MCF 10A (cell line): Measurements from ENCODE around the gene ACTR1A. TPM values are rescaled to one million over a fixed set of nuclear protein-coding genes. Genes with fewer than 3 reads are reported as not detected.

Experiments used
- BruUV-seq: library from RNA; stranded (reverse); fragments of 400-500 nt; replicated peaks from 2 replicates; lab custom pipeline; 2021; lab: Mats Ljungman, UMichigan
- CTCF ChIA-PET: fragments of 300-600 bp; sonication (Branson Sonifier 250); formaldehyde crosslinking; extraction: SDS; loops from one replicate; lab custom pipeline; 2021; ENCODE audit warnings: antibody characterized with exemption, inconsistent platforms; lab: Yijun Ruan, JAX
- POLR2A ChIA-PET: fragments of 300-600, 350-650 bp; sonication (Branson Sonifier 250); formaldehyde crosslinking; extraction: SDS; loops from one replicate; lab custom pipeline; 2020; ENCODE audit warnings: antibody characterized with exemption, inconsistent platforms; lab: Yijun Ruan, JAX
- DNase-seq: peaks from one replicate; pipeline ENCODE4 v3.0.0-alpha.2; 2018; ENCODE audit not compliant: unreplicated experiment
- H3K27ac Mint-ChIP-seq: one replicate; pipeline ENCODE4 v1.8.0; 2022; ENCODE audit warnings: mild to moderate bottlenecking, low read depth, mixed read lengths; ENCODE audit not compliant: unreplicated experiment
- H3K27me3 Mint-ChIP-seq: one replicate; pipeline ENCODE4 v1.8.0; 2022; ENCODE audit warnings: mixed read lengths; ENCODE audit not compliant: insufficient read depth, unreplicated experiment
- H3K36me3 Mint-ChIP-seq: one replicate; pipeline ENCODE4 v1.8.0; 2022; ENCODE audit warnings: mild to moderate bottlenecking, moderate library complexity, mixed read lengths; ENCODE audit not compliant: insufficient read depth, unreplicated experiment
- H3K4me1 Mint-ChIP-seq: one replicate; pipeline ENCODE4 v1.8.0; 2022; ENCODE audit warnings: mixed read lengths; ENCODE audit not compliant: insufficient read depth, unreplicated experiment
- H3K4me3 Mint-ChIP-seq: one replicate; pipeline ENCODE4 v1.8.0; 2022; ENCODE audit warnings: mild to moderate bottlenecking, moderate library complexity, mixed read lengths; ENCODE audit not compliant: unreplicated experiment
- H3K9me3 Mint-ChIP-seq: one replicate; pipeline ENCODE4 v1.8.0; 2022; ENCODE audit warnings: mixed read lengths; ENCODE audit not compliant: unreplicated experiment
- CTCF ChIP-seq: fragments of 200-600 bp; IDR thresholded peaks from one replicate; pipeline ENCODE4 v1.8.0; 2022; ENCODE audit warnings: antibody characterized with exemption, mild to moderate bottlenecking; ENCODE audit not compliant: unreplicated experiment
- intact Hi-C: fragments of 100-400 bp; cut with micrococcal nuclease; formaldehyde crosslinking; loops from 2 replicates; pipeline ENCODE4 v1.14.1; 2022
- total RNA-seq: library from RNA; stranded (reverse); gene quantifications from 2 replicates; pipeline ENCODE4 v1.2.3, GENCODE V29; 2022

ACTR1A gene
- total RNA-seq, 1 experiment from 2014 or later, result 60.1 TPM

GRCh38 chr10:102452672-102453340 is 49.7 kb downstream of the ACTR1A start:
- ChIA-PET CTCF (interaction anchor here (0.6 to 2.7 kb wide), 10 partner anchors 19 to 284 kb away, joined by 3 to 15 read pairs (median 4); no protein-coding TSS in a partner anchor), POLR2A (interaction anchor here (0.6 to 6.3 kb wide), 8 partner anchors 9 to 1422 kb away, joined by 3 to 85 read pairs (median 4); partner anchors contain the start of genes ACTR1A, ARL3, FBXL15 and PDZD7)
- no peak for TF ChIP-seq CTCF
- Mint-ChIP-seq H3K27me3 (no peaks in the 10 kb centered on the region), H3K36me3 (peaks cover 23% of the 10 kb centered on the region), H3K4me1 (peaks cover 14% of the 10 kb centered on the region), H3K9me3 (no peaks in the 10 kb centered on the region), H3K4me3 (peak overlapping the region; percentile 89), H3K27ac (peak overlapping the region; percentile 25)
- DNase-seq, result peak; percentile 70
- BruUV-seq, result no TSS peak
- intact Hi-C loops, result no loop called here

- intact Hi-C loops, result no loop called here
- CTCF ChIA-PET, result interaction anchor here (0.6 to 2.7 kb wide), 21 partner anchors 10 to 615 kb away, joined by 3 to 15 read pairs (median 4); partner anchors contain the start of gene ACTR1A
- H3K27ac Mint-ChIP-seq, result peak within 1 kb of the TSS; percentile 80
- H3K9me3 Mint-ChIP-seq, result no peaks in the 10 kb centered on the region
- POLR2A ChIA-PET, result interaction anchor here (0.5 to 6.3 kb wide), 28 partner anchors 10 to 1420 kb away, joined by 3 to 85 read pairs (median 4); partner anchors contain the start of genes ACTR1A, ARL3, ARMH3 and BORCS7
- TSS peak; percentile 8 for BruUV-seq
- H3K27me3 Mint-ChIP-seq, result no peaks in the 10 kb centered on the region
- TF ChIP-seq CTCF, result no peak
- H3K4me3 Mint-ChIP-seq, result peak within 1 kb of the TSS; percentile 89
- peaks cover 14% of the 10 kb centered on the region for H3K4me1 Mint-ChIP-seq
- no peak for DNase-seq
- H3K36me3 Mint-ChIP-seq, result peaks cover 23% of the 10 kb centered on the region
These were observed 51.2 kb downstream of the ACTR1A start, which contains the start of gene C10orf95 for GRCh38 chr10:102451105-102451969. Gene C10orf95, minus strand, starts transcription at chr10:102451543. Its CDS starts 450 bp downstream, at chr10:102451093.

- BruUV-seq, result no TSS peak
- intact Hi-C loops, result no loop called here
- H3K27ac Mint-ChIP-seq, result peak overlapping the region; percentile 80
- POLR2A ChIA-PET, result interaction anchor here (0.7 to 6.3 kb wide), 27 partner anchors 10 to 404 kb away, joined by 3 to 85 read pairs (median 4); partner anchors contain the start of genes ACTR1A, ARL3, ARMH3 and BORCS7
- H3K4me3 Mint-ChIP-seq, result peak overlapping the region; percentile 89
- CTCF ChIA-PET, result interaction anchor here (0.5 to 2.7 kb wide), 17 partner anchors 11 to 281 kb away, joined by 3 to 15 read pairs (median 4); no protein-coding TSS in a partner anchor
- H3K9me3 Mint-ChIP-seq, result no peaks in the 10 kb centered on the region
- TF ChIP-seq CTCF, result no peak
- no peaks in the 10 kb centered on the region for H3K27me3 Mint-ChIP-seq
- DNase-seq, result peak; percentile 76
- H3K36me3 Mint-ChIP-seq, result peaks cover 23% of the 10 kb centered on the region
- H3K4me1 Mint-ChIP-seq, result peaks cover 7% of the 10 kb centered on the region
These were observed 52.0 kb downstream of the ACTR1A start for GRCh38 chr10:102450374-102451104.
